Activated naive CD8-positive, alpha-beta T cell treated with anti-CD3 and anti-CD28 coated beads, Interleukin-2, amount 50 U/mL, for 24 hours (primary cell): ENCODE results near the gene MRPS15.

ENCODE experiments used
- ATAC-seq: fragments of 150-1000 bp; cut with Tn5 transposase; one replicate; pipeline ENCODE4 v1.10.0; 2021
- DNase-seq: peaks from one replicate; pipeline ENCODE4 v3.0.0; 2021
- H3K27ac Mint-ChIP-seq: one replicate; pipeline ENCODE4 v1.8.0; 2021; ENCODE audit warnings: mild to moderate bottlenecking, mixed read lengths
- H3K27me3 Mint-ChIP-seq: one replicate; pipeline ENCODE4 v1.8.0; 2021; ENCODE audit warnings: mixed read lengths
- H3K36me3 Mint-ChIP-seq: one replicate; pipeline ENCODE4 v1.8.0; 2021; ENCODE audit warnings: low read depth, mixed read lengths
- H3K4me1 Mint-ChIP-seq: one replicate; pipeline ENCODE4 v1.8.0; 2021; ENCODE audit warnings: mixed read lengths
- H3K4me3 Mint-ChIP-seq: one replicate; pipeline ENCODE4 v1.8.0; 2021; ENCODE audit warnings: mild to moderate bottlenecking, moderate library complexity, mixed read lengths
- H3K9me3 Mint-ChIP-seq: one replicate; pipeline ENCODE4 v1.8.0; 2021; ENCODE audit warnings: mixed read lengths

The MRPS15 gene

DNA sequence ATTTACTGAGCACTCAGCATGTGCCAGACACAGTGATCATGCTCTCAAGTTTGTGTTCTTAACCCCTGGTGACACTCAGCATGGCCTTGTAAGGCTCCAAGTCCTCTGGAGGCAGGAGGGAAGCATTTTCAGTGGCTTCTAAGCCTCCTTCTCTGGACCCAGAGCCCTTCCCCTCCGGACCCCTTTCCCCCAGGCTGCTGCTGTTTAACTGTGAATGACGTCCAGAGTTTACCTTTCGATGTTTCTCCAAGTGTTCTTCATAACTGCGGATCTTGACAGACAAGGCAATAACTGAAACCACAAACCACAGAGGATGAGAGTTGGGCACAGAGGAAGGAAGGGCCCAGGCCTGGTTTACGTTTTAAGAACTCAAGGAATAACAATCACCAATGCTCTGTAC lies 6.5 kb downstream of the MRPS15 start:
- Mint-ChIP-seq H3K27me3 (no peaks in the 10 kb centered on the region), H3K4me1 (peaks cover 43% of the 10 kb centered on the region), H3K27ac (peak overlapping the region; percentile 97), H3K9me3 (no peaks in the 10 kb centered on the region), H3K36me3 (peaks cover 68% of the 10 kb centered on the region), H3K4me3 (peak overlapping the region; percentile 24)
- ATAC-seq (no peak), DNase-seq (no peak)

DNA sequence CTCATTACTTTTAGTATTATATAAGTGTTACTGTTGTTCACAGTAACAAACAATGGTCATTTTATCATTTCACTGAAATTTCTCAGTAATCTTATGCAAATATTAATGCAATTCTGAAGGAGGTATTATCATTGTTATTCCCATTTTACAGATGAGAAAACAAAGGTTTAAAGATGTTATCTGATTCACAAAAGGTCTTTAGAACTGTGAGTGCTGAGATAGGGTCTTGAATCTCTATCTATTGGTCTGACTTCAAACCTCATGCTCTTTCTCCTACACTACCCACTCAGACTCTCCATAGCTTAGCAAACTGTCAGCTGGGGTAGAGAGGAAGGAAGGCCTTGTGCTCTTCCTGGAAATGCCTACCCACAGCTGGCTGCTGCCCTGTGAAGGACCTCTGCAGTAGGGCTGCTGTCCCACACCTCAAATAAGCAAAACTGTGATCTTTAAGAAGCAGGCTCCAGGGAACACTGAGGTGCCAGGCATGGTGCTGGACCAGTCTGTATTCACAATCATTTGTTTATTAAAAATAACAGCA lies 7.7 kb downstream of the MRPS15 start:
- peaks cover 62% of the 10 kb centered on the region for H3K36me3 Mint-ChIP-seq
- H3K9me3 Mint-ChIP-seq, result no peaks in the 10 kb centered on the region
- DNase-seq (no peak), ATAC-seq (no peak)
- peaks cover 38% of the 10 kb centered on the region for H3K4me1 Mint-ChIP-seq
- H3K27me3 Mint-ChIP-seq, result no peaks in the 10 kb centered on the region
- H3K27ac Mint-ChIP-seq, result no peak overlapping the region
- H3K4me3 Mint-ChIP-seq, result no peak overlapping the region

GRCh38 chr1:36455386-36455785 lies 8.8 kb downstream of the MRPS15 start:
- Mint-ChIP-seq H3K9me3 (no peaks in the 10 kb centered on the region), H3K4me1 (peaks cover 38% of the 10 kb centered on the region), H3K27ac (no peak overlapping the region), H3K36me3 (peaks cover 52% of the 10 kb centered on the region), H3K27me3 (no peaks in the 10 kb centered on the region), H3K4me3 (no peak overlapping the region)
- no peak for ATAC-seq
- DNase-seq, result no peak

GRCh38 chr1:36453600-36454388 lies 10.4 kb downstream of the MRPS15 start:
- Mint-ChIP-seq H3K36me3 (peaks cover 40% of the 10 kb centered on the region), H3K27me3 (peaks cover 2% of the 10 kb centered on the region), H3K4me3 (no peak overlapping the region), H3K27ac (peak overlapping the region; percentile 17), H3K4me1 (peaks cover 34% of the 10 kb centered on the region), H3K9me3 (no peaks in the 10 kb centered on the region)
- DNase-seq (no peak), ATAC-seq (no peak)

GRCh38 chr1:36453051-36453450 lies 11.1 kb downstream of the MRPS15 start:
- Mint-ChIP-seq H3K4me3 (no peak overlapping the region), H3K36me3 (peaks cover 34% of the 10 kb centered on the region), H3K27me3 (peaks cover 2% of the 10 kb centered on the region), H3K4me1 (peaks cover 27% of the 10 kb centered on the region), H3K27ac (no peak overlapping the region), H3K9me3 (no peaks in the 10 kb centered on the region)
- ATAC-seq, result no peak
- DNase-seq, result no peak

- Mint-ChIP-seq H3K9me3 (no peaks in the 10 kb centered on the region), H3K4me3 (peak overlapping the region; percentile 82), H3K4me1 (peaks cover 15% of the 10 kb centered on the region)
Observed at GRCh38 chr1:36450919-36451305, 13.3 kb downstream of the MRPS15 start.

DNA sequence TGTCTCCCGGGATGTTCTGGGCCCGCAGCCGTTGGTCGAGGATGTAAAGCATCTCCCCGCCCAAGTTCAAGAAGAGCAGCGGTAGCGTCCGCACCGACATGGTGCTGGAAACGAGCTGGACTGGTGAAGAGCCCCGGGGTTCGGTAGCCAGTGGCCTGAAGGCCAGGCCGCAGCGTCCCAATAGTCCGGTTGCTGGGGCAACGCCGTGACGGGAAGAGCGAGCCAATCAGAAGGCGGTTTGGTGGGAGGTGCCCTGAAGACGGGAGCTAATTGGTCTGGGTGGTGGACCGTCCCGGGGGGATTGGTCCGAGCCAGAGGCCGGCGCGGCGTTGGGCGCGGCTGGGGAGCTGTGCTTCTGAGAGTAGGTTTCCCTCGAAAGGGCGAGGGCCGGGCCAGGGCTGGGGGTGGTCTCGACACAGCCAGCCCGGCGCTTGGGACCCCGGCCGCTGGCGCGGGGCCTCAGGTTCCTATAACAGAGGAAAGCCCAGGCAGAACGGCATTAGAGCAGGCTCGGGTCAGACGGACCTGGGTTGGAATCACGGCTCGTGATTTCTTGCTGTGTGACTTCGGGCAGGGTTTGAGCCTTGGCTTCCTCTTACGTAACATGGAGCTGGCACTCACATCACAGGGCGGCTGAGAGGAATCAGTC lies 13.8 kb downstream of the MRPS15 start, which contains the start of gene OSCP1:
Gene OSCP1 (minus strand): TSS at position 182 of the 649 bp plus-strand sequence. CDS start 82 bp downstream, at position 100.
- Mint-ChIP-seq H3K4me1 (peaks cover 15% of the 10 kb centered on the region), H3K4me3 (peak within 1 kb of the TSS; percentile 82), H3K27me3 (peaks cover 2% of the 10 kb centered on the region), H3K9me3 (no peaks in the 10 kb centered on the region), H3K36me3 (peaks cover 15% of the 10 kb centered on the region), H3K27ac (peak within 1 kb of the TSS; percentile 89)
- DNase-seq (peak; percentile 89), ATAC-seq (peak; percentile 99)

More at GRCh38 chr1:36450919-36451305, 13.3 kb downstream of the MRPS15 start:
- ATAC-seq (no peak), DNase-seq (no peak)
- Mint-ChIP-seq H3K27ac (peak overlapping the region; percentile 89), H3K36me3 (peaks cover 18% of the 10 kb centered on the region), H3K27me3 (peaks cover 2% of the 10 kb centered on the region)

- Mint-ChIP-seq H3K36me3 (no peaks in the 10 kb centered on the region), H3K4me3 (no peak overlapping the region), H3K4me1 (peaks cover 15% of the 10 kb centered on the region), H3K27ac (no peak overlapping the region), H3K27me3 (peaks cover 2% of the 10 kb centered on the region), H3K9me3 (no peaks in the 10 kb centered on the region)
- no peak for ATAC-seq
- no peak for DNase-seq
Observed at GRCh38 chr1:36448530-36449056, 15.6 kb downstream of the MRPS15 start.

DNA sequence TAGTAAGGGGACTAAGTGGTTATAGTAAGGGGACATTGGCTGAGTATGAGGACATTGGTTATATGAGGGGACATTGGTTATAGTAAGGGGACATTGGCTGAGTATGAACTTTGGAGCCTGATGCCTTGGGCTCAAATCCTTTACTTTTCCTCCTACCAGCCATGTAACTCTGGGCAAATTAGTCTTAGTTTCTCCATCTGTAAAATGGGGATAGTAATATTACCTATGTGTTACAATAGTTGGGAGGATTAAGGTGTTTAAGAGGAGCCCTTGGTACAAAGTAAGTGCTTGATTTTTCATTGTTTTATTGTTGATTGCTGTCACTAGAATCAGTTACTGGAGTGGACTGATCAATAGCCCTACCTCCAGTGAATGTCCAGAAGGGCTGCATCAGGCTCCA lies 16.7 kb downstream of the MRPS15 start:
- H3K4me1 Mint-ChIP-seq, result peaks cover 15% of the 10 kb centered on the region
- H3K27ac Mint-ChIP-seq, result no peak overlapping the region

DNA sequence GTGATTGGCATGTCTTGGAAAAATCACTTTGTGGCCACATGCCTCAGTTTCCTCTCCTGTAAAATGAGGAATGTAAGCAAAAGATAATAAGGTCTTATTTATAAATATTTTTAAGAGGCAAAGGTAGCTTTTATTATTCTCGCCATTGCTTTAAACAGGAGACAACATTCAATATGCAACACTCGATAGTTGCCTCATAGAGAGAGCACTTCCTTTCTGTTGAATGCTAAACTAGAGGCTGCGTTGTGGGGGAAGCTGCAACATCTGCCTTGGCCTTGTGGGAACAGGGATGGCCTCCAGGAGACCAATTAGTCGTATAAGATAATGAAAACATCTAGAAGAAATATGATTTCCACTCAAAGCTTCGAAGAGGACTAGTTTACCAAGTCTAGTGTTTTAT lies 17.4 kb downstream of the MRPS15 start:
- no peak overlapping the region for H3K27ac Mint-ChIP-seq
- no peaks in the 10 kb centered on the region for H3K9me3 Mint-ChIP-seq
- no peak for ATAC-seq
- H3K4me3 Mint-ChIP-seq, result no peak overlapping the region
- DNase-seq, result no peak
- H3K27me3 Mint-ChIP-seq, result peaks cover 2% of the 10 kb centered on the region
- H3K4me1 Mint-ChIP-seq, result peaks cover 15% of the 10 kb centered on the region
- no peaks in the 10 kb centered on the region for H3K36me3 Mint-ChIP-seq

More for the DNA sequence above, 16.7 kb downstream of the MRPS15 start:
- Mint-ChIP-seq H3K27me3 (peaks cover 2% of the 10 kb centered on the region), H3K36me3 (no peaks in the 10 kb centered on the region), H3K9me3 (no peaks in the 10 kb centered on the region), H3K4me3 (no peak overlapping the region)
- DNase-seq, result no peak
- no peak for ATAC-seq

GRCh38 chr1:36446271-36446670 lies 17.9 kb downstream of the MRPS15 start:
- no peaks in the 10 kb centered on the region for H3K36me3 Mint-ChIP-seq
- H3K27ac Mint-ChIP-seq, result no peak overlapping the region
- H3K9me3 Mint-ChIP-seq, result no peaks in the 10 kb centered on the region
- DNase-seq (peak; percentile 23), ATAC-seq (no peak)
- peaks cover 10% of the 10 kb centered on the region for H3K4me1 Mint-ChIP-seq
- no peak overlapping the region for H3K4me3 Mint-ChIP-seq
- peaks cover 2% of the 10 kb centered on the region for H3K27me3 Mint-ChIP-seq

GRCh38 chr1:36443297-36443696 lies 20.9 kb downstream of the MRPS15 start:
- Mint-ChIP-seq H3K4me1 (no peaks in the 10 kb centered on the region), H3K27ac (no peak overlapping the region), H3K4me3 (no peak overlapping the region), H3K9me3 (no peaks in the 10 kb centered on the region), H3K36me3 (no peaks in the 10 kb centered on the region), H3K27me3 (no peaks in the 10 kb centered on the region)
- DNase-seq (no peak), ATAC-seq (no peak)

GRCh38 chr1:36442337-36442736 lies 21.8 kb downstream of the MRPS15 start:
- no peak overlapping the region for H3K4me3 Mint-ChIP-seq
- H3K27me3 Mint-ChIP-seq, result no peaks in the 10 kb centered on the region
- H3K9me3 Mint-ChIP-seq, result no peaks in the 10 kb centered on the region
- ATAC-seq (no peak), DNase-seq (no peak)
- H3K36me3 Mint-ChIP-seq, result no peaks in the 10 kb centered on the region
- no peaks in the 10 kb centered on the region for H3K4me1 Mint-ChIP-seq
- no peak overlapping the region for H3K27ac Mint-ChIP-seq

DNA sequence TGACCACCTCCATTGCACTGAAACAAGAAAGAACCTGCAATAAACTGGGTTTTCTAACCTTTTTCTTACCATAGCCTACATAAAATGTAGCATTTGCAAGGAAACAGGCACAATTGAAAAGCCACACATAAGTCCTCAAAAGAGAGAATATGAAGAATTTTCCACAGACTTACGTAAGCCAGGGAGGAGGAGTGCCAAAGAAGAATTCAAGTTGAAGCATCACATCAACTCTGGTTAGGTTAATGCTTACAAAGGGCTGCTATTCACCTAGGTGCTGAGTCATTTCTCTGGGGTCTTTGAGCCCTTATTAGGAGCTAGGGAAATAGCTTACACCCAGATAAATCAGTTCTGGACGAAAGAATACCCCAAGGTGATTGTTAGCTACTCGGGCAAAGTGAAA lies 23.5 kb downstream of the MRPS15 start:
- ATAC-seq (no peak), DNase-seq (no peak)

DNA sequence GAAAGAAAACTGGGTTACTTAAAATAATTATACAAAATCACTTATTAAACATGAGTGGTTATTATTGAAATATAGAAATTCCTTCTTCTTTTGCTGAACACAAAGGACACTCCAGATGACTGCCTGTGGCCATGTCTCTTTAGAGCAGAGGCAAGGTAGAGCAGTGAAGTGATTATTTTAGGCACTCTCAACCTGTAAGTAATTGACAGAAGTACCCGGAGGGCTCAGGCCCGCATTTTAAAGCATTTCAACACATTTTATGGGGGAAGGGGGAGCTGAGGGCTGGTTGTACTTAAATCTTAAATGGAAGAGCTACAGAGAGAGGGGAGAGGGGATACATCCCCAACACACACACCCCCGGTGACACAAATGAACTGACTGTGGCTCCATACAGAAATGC lies 24.1 kb downstream of the MRPS15 start:
- Mint-ChIP-seq H3K27ac (no peak overlapping the region), H3K4me3 (no peak overlapping the region), H3K9me3 (no peaks in the 10 kb centered on the region), H3K27me3 (no peaks in the 10 kb centered on the region), H3K4me1 (no peaks in the 10 kb centered on the region), H3K36me3 (no peaks in the 10 kb centered on the region)
- ATAC-seq, result no peak
- DNase-seq, result no peak

More for the DNA sequence above, 23.5 kb downstream of the MRPS15 start:
- Mint-ChIP-seq H3K4me1 (no peaks in the 10 kb centered on the region), H3K27me3 (no peaks in the 10 kb centered on the region), H3K4me3 (no peak overlapping the region), H3K36me3 (no peaks in the 10 kb centered on the region), H3K27ac (no peak overlapping the region), H3K9me3 (no peaks in the 10 kb centered on the region)
